SK-N-DZ (cell line): ENCODE data around the gene FAM156A. TPM values are rescaled to one million over a fixed set of nuclear protein-coding genes. Genes with fewer than 3 reads are reported as not detected.
"Not testable (repeated sequence)": the region's sequence is repeated elsewhere in the genome, so short reads cannot be mapped to it uniquely, and the experiment has no call there.

Experiments
- DNase-seq: peaks from one replicate; pipeline ENCODE4 v3.0.0-alpha.2; 2015; ENCODE audit warnings: low spot score
- polyA plus RNA-seq, 2 experiments: library from polyadenylated mRNA; depleted of rRNA; stranded (reverse); fragments of >200 nt; gene quantifications; 2 replicates each; pipeline ENCODE4 v1.2.3, GENCODE V29; 2014

Gene FAM156A
- polyA plus RNA-seq (2014; cell fraction: cytosol; rRNA removed): 42.6 and 43.8 TPM in 2 replicates
- 85.7 and 109 TPM in 2 replicates for polyA plus RNA-seq (2014; cell fraction: nucleus; rRNA removed)

- not testable (repeated sequence) for DNase-seq
These were observed at the start of gene FAM156A for GRCh38 chrX:52958113-52958959. TSS of gene FAM156A (minus strand) at chrX:52958518. CDS start at chrX:52948588, 9,930 bp downstream.

GRCh38 chrX:53005327-53005726 is 47.0 kb upstream of the FAM156A start:
- DNase-seq: no peak

- DNase-seq: no peak
These were observed 46.5 kb upstream of the FAM156A start for GRCh38 chrX:53004811-53005210.

GRCh38 chrX:53004038-53004437 is 45.7 kb upstream of the FAM156A start:
- DNase-seq: no peak

GRCh38 chrX:53003111-53003510 is 44.8 kb upstream of the FAM156A start:
- DNase-seq: no peak

GRCh38 chrX:53001958-53002357 is 43.6 kb upstream of the FAM156A start:
- DNase-seq: no peak

GRCh38 chrX:53000447-53001135 is 42.3 kb upstream of the FAM156A start:
- DNase-seq: no peak

GRCh38 chrX:52995987-52996331 is 37.6 kb upstream of the FAM156A start:
- no peak for DNase-seq

GRCh38 chrX:52995135-52995986 is 37.0 kb upstream of the FAM156A start:
- peak; percentile 96 for DNase-seq

- DNase-seq: no peak
These were observed 32.5 kb upstream of the FAM156A start for GRCh38 chrX:52990848-52991247.

GRCh38 chrX:52990011-52990631 is 31.8 kb upstream of the FAM156A start:
- DNase-seq: peak; percentile 30

GRCh38 chrX:52988985-52989917 is 30.9 kb upstream of the FAM156A start:
- no peak for DNase-seq

GRCh38 chrX:52983321-52984000 is 25.1 kb upstream of the FAM156A start:
- no peak for DNase-seq

- DNase-seq: no peak
These were observed 21.7 kb upstream of the FAM156A start for GRCh38 chrX:52979993-52980392.

- DNase-seq: no peak
These were observed 21.2 kb upstream of the FAM156A start for GRCh38 chrX:52979568-52979967.

GRCh38 chrX:52977953-52978352 is 19.6 kb upstream of the FAM156A start:
- DNase-seq: no peak

GRCh38 chrX:52975576-52975975 is 17.3 kb upstream of the FAM156A start:
- not testable (repeated sequence) for DNase-seq

- not testable (repeated sequence) for DNase-seq
These were observed 16.1 kb upstream of the FAM156A start for GRCh38 chrX:52974336-52974992.

GRCh38 chrX:52967922-52968321 is 9.6 kb upstream of the FAM156A start:
- DNase-seq: not testable (repeated sequence)
